Suprapubic skin (tissue), 4 donors: Measurements from ENCODE around the gene MYL9. TPM values are rescaled to one million over a fixed set of nuclear protein-coding genes. Genes with fewer than 3 reads are reported as not detected.
"Not testable (repeated sequence)": the region's sequence is repeated elsewhere in the genome, so short reads cannot be mapped to it uniquely, and the experiment has no call there.

ENCODE experiments used
- DNase-seq, 2 donors: peaks; one replicate each; pipeline ENCODE4 v3.0.0-alpha.2; 2019; ENCODE audit warnings: low spot score in 2 of 2
- H3K27ac ChIP-seq: fragments of 200-600 bp; sonication (generic); one replicate; pipeline ENCODE4 v1.5.1; 2019
- H3K27me3 ChIP-seq: fragments of 200-600 bp; sonication (generic); one replicate; pipeline ENCODE4 v1.5.1; 2019
- H3K36me3 ChIP-seq: fragments of 200-600 bp; sonication (generic); one replicate; pipeline ENCODE4 v1.5.1; 2019
- H3K4me1 ChIP-seq: fragments of 200-600 bp; sonication (generic); one replicate; pipeline ENCODE4 v1.5.1; 2019
- H3K4me3 ChIP-seq: fragments of 200-600 bp; sonication (generic); one replicate; pipeline ENCODE4 v1.5.1; 2019; ENCODE audit warnings: mild to moderate bottlenecking
- H3K9me3 ChIP-seq: fragments of 200-600 bp; sonication (generic); one replicate; pipeline ENCODE4 v1.5.1; 2019
- CTCF ChIP-seq, 2 donors: fragments of 200-600 bp in 1 of 2; fragments of 450-650 bp in 1 of 2; sonication (generic) in 1 of 2; IDR thresholded peaks; one replicate each; pipeline ENCODE4 v1.5.1; 2016 to 2019; ENCODE audit warnings: antibody characterized with exemption in 2 of 2, mild to moderate bottlenecking in 1 of 2, moderate library complexity in 1 of 2
- EP300 ChIP-seq: sonication (generic); formaldehyde crosslinking; IDR thresholded peaks from one replicate; pipeline ENCODE4 v1.6.1; 2017; ENCODE audit warnings: antibody characterized with exemption
- POLR2A ChIP-seq, 2 donors: fragments of 450-650 bp; IDR thresholded peaks; one replicate each; pipeline ENCODE4 v1.6.1; 2017; ENCODE audit warnings: antibody characterized with exemption in 2 of 2, mild to moderate bottlenecking in 2 of 2, moderate library complexity in 2 of 2
- POLR2AphosphoS5 ChIP-seq, 3 donors: sonication (generic); formaldehyde crosslinking; IDR thresholded peaks; one replicate each; pipeline ENCODE4 v1.6.1; 2017; ENCODE audit warnings: antibody characterized with exemption in 3 of 3
- WGBS: methylation state at CpG from one replicate; pipeline ENCODE4 v1.1.5; 2018; 5-methylcytosine and 5-hydroxymethylcytosine counted together
- total RNA-seq, 4 donors: library from RNA; depleted of rRNA; stranded (reverse); fragments of >200 nt; gene quantifications; one replicate each; pipeline ENCODE4 v1.1.0, GENCODE V29; 2016

Gene MYL9
- total RNA-seq, 4 donors from 2014 or later, result 29.4 to 34.0 (median 30.7) TPM

DNA sequence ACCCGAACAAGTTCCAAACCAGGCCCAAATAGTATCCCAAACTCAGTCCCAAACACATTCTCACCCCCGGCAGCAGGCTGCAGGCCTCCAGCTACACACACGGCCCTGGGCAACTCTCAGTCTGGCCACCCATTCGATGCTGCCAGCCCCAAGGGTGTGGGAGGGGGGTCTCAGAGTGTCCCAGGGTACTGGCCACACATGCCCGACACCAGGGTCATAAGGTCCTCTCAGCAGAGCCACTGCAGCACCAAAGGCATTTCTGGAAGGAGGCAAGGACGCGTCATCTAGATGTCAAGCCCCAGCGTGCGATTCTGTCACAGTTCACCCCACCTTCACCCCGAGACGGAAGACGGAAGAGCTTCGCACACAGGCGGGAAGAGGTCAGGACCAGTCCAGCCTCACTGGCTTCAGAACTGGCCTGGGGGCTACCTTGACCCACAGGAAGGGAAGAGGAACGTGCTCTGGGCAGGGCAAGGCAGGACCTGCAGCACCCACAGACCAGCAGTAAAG is 9.5 kb downstream of the MYL9 start:
- no peak overlapping the region for H3K4me3 ChIP-seq
- H3K4me1 ChIP-seq, result peaks cover 8% of the 10 kb centered on the region
- no peaks in the 10 kb centered on the region for H3K9me3 ChIP-seq
- no peak overlapping the region for H3K27ac ChIP-seq
- DNase-seq, result no peak
- WGBS, result 55% methylated on average over 10 of the region's 15 CpGs
- peaks cover 26% of the 10 kb centered on the region for H3K36me3 ChIP-seq
- no peaks in the 10 kb centered on the region for H3K27me3 ChIP-seq
- TF ChIP-seq CTCF (IDR thresholded peaks at IDR 0.05), result no peak
- TF ChIP-seq POLR2AphosphoS5 (IDR thresholded peaks at IDR 0.05), result peak in 1 of 3 donors; percentile 17
- no peak for TF ChIP-seq EP300

GRCh38 chr20:36555248-36555647 is 13.9 kb downstream of the MYL9 start:
- Histone ChIP-seq H3K4me1 (peaks cover 13% of the 10 kb centered on the region), H3K27me3 (no peaks in the 10 kb centered on the region), H3K27ac (no peak overlapping the region), H3K36me3 (no peaks in the 10 kb centered on the region), H3K9me3 (no peaks in the 10 kb centered on the region), H3K4me3 (no peak overlapping the region)
- DNase-seq, result no peak
- TF ChIP-seq EP300 (no peak), POLR2AphosphoS5 (IDR thresholded peaks at IDR 0.05) (no peak), CTCF (IDR thresholded peaks at IDR 0.05) (no peak), POLR2A (IDR thresholded peaks at IDR 0.05) (no peak)
- WGBS, result 95% methylated on average over 2 of the region's 2 CpGs

DNA sequence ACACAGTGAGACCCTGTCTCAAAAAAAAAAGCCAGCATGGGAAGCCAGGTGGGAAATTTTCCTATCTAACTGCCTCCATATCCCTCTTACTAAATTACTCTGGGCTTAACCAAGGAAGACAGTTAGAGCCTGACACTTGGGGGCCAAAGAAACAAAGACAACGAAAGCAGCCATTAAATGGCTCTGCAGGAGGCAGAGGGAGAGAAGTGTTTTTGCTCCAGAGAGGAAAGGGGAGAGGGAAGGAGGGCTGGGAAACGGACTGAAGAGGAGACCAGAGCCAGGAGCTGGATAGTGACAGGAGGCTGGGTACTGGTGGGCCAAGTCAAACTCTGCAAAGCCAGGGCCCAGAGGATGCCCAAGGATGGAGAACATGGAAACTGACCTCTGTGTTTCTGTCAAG is 21.4 kb downstream of the MYL9 start:
- Histone ChIP-seq H3K36me3 (no peaks in the 10 kb centered on the region), H3K4me3 (no peak overlapping the region), H3K27me3 (no peaks in the 10 kb centered on the region), H3K27ac (no peak overlapping the region), H3K4me1 (no peaks in the 10 kb centered on the region), H3K9me3 (no peaks in the 10 kb centered on the region)
- TF ChIP-seq POLR2A (IDR thresholded peaks at IDR 0.05) (no peak), POLR2AphosphoS5 (IDR thresholded peaks at IDR 0.05) (no peak), EP300 (no peak), CTCF (IDR thresholded peaks at IDR 0.05) (no peak)
- DNase-seq, result no peak
- WGBS, result 77% methylated on average over 2 of the region's 2 CpGs

DNA sequence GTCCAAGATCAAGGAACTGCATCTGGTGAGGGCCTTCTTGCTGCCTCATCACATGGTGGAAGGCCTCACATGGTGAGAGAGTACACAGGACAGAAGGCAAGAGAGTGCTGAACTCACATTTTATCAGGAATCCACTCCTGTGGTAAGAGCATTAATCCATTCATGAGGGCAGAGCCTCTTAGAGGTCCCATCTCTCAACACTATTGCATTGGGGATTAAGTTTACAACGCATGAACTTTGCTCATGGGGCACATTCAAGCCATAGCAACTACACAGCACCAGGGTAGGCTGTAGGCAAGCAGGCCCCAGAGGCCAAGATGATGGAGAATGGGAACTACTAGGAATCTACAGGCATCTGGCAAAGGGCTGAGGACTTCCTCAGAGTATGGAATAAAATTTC is 22.1 kb downstream of the MYL9 start:
- no peak overlapping the region for H3K27ac ChIP-seq
- DNase-seq, result no peak
- H3K27me3 ChIP-seq, result no peaks in the 10 kb centered on the region
- H3K4me1 ChIP-seq, result no peaks in the 10 kb centered on the region
- WGBS, result 100% methylated on average over 1 of the region's 1 CpG
- no peaks in the 10 kb centered on the region for H3K36me3 ChIP-seq
- H3K4me3 ChIP-seq, result no peak overlapping the region
- no peaks in the 10 kb centered on the region for H3K9me3 ChIP-seq
- no peak for TF ChIP-seq POLR2A (IDR thresholded peaks at IDR 0.05)
- no peak for TF ChIP-seq CTCF (IDR thresholded peaks at IDR 0.05)
- no peak for TF ChIP-seq EP300
- no peak for TF ChIP-seq POLR2AphosphoS5 (IDR thresholded peaks at IDR 0.05)

DNA sequence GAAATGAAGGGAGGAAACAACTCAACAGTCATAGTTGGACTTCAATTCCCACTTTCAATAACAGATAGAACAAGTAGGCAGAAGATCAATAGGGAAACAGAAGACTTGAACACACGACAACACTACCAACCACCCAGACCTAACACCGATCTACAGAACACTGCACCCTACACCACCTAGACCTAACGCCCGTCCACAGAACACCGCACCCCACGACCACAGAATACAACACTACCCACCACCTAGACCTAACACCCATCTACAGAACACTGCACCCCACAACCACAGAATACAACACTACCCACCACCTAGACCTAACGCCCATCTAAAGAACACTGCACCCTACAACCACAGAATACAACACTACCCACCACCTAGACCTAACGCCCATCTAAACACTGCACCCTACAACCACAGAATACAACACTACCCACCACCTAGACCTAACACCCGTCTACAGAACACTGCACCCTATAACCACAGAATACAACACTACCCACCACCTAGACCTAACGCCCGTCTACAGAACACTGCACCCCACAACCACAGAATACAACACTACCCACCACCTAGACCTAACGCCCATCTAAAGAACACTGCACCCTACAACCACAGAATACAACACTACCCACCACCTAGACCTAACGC is 22.9 kb downstream of the MYL9 start:
- not testable (repeated sequence) for DNase-seq, H3K36me3 ChIP-seq, H3K4me3 ChIP-seq, H3K4me1 ChIP-seq, H3K9me3 ChIP-seq, H3K27ac ChIP-seq, H3K27me3 ChIP-seq
- 96% methylated on average over 13 of the region's 13 CpGs for WGBS

DNA sequence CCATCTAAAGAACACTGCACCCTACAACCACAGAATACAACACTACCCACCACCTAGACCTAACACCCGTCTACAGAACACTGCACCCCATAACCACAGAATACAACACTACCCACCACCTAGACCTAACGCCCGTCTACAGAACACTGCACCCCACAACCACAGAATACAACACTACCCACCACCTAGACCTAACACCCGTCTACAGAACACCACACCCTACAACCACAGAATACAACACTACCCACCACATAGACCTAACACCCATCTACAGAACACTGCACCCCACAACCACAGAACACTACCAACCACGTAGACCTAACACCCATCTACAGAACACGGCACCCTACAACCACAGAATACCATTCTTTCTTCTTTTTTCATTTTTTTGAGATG is 23.4 kb downstream of the MYL9 start:
- not testable (repeated sequence) for H3K9me3 ChIP-seq, H3K4me1 ChIP-seq, DNase-seq, H3K27me3 ChIP-seq, H3K27ac ChIP-seq, H3K36me3 ChIP-seq, H3K4me3 ChIP-seq
- WGBS, result 91% methylated on average over 6 of the region's 6 CpGs
